Mesenteric fat pad (tissue), 1 donor: ENCODE results near the gene NSD1. TPM values are rescaled to one million over a fixed set of nuclear protein-coding genes. Genes with fewer than 3 reads are reported as not detected.
"Not testable (repeated sequence)": the region's sequence is repeated elsewhere in the genome, so short reads cannot be mapped to it uniquely, and the experiment has no call there.

Experiments used
- DNase-seq: peaks from one replicate; pipeline ENCODE4 v3.0.0-alpha.2; 2020; ENCODE audit warnings: low spot score
- total RNA-seq: library from RNA; stranded (reverse); fragmentation: NEBNext Ultra II Directional; extraction: Animal tissue kit (Norgen Biotek cat#: 25700); gene quantifications from one replicate; pipeline ENCODE4 v1.2.1, GENCODE V29; 2021
- donor health status: DM: yes; HTN: yes; CAD: no.

The NSD1 gene
- total RNA-seq, 1 donor from 2014 or later, result 74.6 TPM

DNA sequence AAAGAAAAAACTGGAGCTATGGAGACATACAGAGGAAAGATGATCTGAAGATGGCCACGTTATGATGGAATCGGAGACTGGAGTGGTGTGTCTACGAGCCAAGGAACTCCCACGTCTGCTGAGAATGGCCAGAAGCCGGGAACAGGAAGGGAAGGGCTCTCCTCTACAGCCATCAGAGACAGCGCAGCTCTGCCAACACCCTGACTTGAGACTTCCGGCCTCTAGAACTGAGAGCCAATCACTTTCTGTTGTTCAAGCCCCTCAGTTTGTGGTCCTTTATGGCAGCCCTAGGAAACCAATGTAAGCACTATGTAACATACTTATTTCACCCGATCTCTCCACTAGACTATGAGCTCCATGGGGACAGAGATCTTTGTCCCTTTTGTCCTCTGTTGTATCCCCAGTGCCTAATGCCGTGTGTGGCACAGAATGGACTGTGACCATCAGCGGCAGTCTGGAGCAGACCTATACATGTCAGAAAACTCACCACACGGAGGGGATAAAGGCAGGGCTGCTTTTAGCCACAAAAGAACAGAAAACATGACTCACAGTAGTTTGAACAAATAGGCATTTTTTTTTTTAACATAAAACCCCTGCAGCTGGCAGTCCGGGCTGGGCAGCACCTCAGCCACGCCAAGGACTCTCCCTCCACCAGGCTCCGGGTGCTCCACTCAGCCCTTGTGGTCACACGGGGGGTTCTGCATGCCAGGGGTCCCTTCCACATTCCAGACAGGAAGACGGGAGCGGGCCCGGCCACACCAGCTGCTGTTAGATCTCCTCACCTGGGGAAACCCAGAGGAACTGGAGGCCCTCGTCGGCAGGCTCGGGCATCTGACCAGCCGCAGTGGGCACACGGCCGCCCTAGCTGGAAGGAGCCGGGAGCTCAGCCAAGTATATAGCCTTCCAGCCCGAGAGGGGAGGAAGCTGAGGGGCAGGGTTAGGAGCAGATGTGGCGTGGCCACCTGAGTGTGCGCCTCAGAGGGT is 194.3 kb downstream of the NSD1 start:
- no peak for DNase-seq

DNA sequence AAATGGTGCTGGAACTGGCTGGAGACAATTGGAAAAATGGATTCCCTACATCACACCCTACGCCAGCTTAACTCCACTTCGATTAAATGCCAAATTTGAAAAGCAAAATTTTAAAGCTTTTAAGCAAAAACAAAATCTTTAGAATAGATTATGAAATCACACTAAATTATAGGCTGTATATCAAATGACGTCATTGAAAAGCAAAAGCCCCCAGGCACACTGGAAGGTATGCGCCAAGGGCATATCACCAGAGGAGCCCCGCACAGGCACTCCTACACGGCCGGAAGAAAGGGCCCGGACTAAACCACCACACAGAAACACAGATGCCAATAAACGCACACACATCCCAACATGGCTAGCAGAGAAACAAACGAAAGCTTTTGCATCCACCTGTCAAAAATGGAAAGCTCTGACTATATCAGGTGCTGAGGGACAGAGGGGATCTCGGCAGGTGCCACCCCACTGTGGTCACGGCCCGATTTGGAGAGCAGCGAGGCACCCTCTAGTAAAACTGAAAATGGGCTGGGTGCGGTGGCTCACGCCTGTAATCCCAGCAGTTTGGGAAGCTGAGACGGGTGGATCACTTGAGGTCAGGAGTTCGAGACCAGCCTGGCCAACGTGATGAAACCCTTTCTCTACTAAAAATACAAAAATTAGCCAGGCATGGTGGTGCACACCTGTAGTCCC is 195.1 kb downstream of the NSD1 start:
- no peak for DNase-seq

DNA sequence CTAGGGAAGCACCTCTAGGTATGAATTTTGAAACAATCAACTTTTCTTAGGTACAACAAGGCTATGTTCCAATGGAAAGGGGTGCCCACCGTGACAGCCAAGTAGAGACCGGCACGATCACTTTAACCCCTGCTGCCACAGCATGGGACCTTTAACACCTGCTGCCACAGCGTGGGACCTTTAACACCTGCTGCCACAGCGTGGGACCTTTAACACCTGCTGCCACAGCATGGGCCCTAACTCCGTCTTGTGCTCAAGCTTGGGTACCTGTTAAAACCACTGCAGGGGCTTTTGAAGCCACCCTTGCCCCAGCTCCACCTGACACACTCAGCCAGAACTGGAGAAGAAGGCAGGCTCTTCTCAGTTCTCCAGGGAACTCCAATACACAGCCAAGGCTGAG is 196.3 kb downstream of the NSD1 start:
- DNase-seq, result no peak

DNA sequence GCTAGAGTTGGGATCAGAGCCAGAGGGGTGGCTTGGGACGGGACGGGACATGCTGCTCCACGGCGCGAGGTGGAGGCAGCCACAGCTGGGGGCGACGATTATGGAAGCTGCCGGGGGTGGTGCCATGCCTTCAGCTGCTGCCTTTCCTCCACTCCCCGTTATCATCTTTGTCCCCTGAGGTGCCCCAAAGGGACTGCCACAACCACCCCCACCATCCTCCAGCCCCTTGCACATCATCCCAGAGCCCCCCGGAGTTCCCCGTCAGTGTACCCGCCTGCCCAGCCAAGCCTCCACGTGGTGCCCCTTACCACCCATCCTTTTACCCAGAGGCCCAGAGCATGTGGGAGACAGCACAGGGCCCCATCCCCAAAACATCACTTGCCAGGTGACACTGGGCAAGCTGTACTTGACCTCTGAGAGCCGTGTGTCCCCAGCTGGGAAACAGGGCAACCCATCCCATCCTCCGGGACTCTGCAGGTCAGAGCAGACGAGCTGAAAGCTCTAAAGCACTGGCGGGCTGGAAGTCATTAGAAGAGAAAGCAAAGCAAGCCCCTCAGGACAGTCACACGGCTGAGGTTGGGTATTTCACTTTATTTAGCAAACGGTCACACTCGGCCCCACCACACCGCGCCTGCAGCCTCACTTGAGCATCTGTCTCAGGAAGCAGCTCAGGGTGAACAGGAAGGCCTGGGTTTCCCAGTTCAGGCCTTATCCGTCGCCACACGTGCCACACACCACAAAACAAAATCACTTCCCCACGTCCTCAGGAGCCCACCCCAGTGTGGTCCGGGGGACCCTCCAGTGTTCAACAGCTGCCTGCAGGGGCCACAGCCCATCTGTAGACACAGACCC is 197.6 kb downstream of the NSD1 start:
- DNase-seq, result no peak

DNA sequence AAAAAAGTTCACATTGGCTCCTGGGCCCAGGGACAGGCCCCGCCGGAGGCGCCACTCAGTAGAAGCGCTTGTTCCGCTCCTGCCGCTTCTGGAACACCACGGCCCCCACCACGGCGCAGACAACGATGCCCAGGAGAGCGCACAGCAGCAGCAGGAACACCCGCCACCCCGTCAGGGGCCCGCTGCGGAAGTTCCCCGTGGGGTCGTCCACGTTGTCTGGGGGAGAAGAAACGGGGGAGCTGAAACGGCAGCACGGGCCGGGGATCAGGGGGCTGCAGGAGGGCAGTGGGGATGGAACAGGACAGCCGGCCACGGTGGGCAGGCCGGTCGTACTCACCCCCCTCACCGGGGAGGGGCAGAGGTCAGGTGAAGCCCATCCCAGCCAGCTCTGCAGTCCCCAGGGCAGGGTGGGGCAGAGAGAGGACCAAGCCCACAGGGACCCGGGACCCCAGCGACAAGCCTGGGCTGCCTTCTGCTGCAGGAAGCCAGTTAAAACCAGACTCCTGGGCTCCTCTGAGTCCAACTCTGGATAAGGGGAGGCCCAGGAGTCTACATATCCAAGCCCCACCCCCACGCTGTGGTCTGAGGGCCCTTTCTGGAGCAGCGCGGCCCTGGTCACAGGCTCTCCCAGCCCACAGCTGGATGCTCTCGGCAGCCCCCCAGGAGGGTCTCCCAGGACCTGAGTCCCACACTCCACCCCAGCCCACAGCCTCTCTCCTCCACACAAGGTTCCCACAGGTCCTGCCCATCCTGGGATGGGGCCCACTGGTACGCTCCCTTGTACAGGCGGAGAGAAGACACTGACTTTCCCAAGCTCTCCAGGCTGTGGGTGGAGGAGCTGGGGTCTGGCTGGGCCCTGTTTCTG is 198.7 kb downstream of the NSD1 start:
- no peak for DNase-seq

DNA sequence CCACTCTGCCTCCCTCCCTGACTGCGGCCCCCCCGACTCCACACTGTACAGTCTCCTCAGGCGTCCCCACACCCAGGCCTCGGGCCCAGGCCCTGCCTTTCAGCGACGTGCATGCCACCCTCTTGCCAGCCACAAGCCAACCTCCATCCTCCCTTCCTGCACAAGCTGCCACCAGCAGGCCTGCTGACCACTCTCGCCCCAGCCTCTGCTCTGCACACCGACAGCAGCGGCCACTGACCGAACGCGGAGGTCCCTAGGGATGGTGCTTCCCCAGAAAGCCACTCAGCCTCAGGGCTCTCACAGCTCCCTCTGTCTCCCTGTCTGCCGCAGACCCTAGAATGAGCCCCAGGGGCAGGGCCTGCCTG is 199.3 kb downstream of the NSD1 start:
- DNase-seq, result no peak

DNA sequence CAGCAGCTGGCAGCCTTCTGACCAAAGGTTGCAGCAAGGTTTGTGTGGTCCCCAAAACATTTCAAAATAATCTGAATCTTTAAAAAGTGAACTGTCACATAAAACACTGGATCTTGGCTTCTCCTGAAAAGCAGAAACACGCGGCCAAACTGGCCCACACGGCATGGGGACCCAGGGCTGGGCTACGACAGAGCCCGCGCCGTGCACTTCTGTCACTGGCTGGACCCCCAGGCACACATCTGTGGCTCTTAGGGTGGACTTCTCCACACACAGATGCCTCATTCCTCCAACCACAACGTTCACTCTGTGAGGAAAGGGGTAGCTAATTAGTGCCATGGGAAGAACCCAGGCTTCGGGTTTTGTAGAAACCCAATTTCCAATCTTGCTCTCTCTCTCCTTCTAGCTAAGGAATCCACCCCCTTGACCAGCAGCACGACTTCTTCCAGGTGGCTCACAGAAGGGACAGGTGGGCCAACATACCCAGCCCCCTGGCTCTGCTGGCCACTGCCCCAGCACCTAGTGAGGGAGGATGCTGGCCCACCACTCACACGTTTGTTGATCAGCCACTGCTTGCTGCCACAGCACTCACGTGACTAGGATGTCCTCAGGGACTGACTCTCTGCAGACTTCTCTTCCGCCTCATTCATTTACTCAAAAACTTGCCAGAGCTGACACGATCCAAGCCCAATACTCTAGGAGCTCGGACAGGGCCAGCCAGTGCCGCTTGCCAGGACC is 200.0 kb downstream of the NSD1 start:
- no peak for DNase-seq

DNA sequence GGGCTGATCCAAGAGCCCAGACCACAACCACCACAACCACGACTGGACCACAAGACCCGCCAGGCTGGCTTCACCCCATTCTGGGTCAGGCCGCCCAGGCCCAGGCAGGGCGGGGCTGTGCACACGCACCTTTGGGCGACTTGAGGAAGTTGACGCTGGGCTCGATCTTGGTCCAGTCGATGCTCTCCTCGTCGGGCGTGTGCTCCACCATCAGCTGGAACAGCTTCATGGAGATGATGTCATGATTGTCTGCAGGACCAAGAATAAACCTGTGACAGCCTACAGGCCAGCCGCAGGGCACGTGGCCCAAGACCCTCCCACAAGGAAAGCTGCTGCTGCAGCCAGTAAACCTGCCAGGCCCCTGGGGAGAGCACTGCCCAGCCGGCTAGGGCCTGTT is 200.6 kb downstream of the NSD1 start:
- DNase-seq, result no peak

DNA sequence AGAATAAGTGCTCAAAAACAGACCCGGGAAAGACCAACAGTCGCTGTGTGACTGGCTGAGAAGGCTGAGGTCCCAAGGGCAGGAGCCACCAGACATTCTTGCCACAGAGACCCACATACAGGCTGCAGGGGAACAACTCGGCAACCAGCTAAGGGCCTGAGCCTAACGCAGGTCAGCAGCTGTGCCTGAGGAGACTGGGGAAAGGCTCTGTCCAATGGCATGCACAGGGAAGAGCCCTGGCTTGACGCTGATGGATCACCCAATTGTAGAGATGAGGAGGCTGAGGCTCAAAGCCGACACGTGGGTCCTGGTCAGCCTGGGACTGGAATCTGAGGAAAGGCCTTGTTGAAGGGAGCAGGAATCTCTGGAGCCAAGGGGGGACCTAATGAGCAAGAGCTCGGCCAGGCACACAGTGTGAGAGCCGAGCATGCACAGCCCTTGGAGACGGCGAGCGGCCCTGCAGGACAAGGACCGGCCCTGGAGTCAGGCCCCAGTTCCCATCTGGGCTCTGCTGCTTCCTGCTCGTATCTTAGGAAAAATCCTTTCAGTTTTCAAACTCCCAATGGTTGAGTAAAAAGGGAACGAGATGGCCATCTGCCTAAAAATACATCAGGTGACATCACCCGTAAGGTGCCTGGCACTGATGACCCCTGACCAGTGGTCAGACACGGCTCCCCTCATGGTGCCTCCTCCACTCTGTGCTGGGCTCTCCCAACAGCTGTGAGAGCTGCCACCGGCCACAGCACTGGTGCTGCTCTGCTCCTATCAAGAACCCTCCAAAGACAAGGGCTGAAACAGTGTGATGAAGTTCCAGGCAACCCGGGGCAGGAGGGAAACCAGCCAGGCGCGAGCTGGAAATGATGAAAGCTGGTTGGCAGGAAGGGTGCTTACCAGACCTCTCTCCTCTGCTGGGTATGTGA is 201.5 kb downstream of the NSD1 start:
- DNase-seq, result no peak

DNA sequence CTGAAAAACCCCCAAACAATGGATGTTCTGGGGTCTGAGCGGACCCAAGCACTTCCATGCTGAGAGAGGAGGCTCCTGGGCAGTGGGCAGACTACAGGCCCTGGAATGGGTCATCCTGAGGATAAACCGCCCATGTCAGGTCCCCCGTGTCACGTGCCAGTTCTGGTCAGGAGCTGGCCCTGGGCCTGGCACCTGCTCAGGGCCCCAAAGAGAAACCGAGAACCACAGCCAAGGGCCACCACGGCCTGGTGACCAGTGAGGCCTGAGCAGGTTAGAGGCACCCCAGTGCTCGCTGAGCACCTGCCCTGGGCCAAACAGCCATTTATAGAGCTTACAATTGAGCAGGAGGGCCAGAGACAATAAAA is 202.1 kb downstream of the NSD1 start:
- no peak for DNase-seq

DNA sequence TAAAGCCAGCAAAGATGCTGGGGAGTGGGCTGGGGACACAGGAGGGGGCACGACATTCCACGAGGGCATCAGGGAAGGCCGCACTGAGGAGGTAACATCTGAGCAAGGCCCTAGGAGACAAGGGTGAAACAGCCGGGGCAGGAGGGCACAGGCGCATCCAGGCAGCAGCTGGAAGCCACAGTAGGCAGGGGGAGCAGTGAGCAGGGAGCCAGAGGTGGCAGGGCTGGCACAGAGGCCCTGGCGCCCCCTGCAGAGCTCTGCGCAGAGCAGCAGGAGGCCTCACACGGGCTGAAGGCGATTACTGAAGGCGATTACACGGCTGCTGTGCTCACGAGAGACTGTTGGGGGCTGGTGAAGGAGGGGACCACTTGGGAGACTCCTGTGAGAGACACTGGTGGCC is 202.5 kb downstream of the NSD1 start:
- no peak for DNase-seq

DNA sequence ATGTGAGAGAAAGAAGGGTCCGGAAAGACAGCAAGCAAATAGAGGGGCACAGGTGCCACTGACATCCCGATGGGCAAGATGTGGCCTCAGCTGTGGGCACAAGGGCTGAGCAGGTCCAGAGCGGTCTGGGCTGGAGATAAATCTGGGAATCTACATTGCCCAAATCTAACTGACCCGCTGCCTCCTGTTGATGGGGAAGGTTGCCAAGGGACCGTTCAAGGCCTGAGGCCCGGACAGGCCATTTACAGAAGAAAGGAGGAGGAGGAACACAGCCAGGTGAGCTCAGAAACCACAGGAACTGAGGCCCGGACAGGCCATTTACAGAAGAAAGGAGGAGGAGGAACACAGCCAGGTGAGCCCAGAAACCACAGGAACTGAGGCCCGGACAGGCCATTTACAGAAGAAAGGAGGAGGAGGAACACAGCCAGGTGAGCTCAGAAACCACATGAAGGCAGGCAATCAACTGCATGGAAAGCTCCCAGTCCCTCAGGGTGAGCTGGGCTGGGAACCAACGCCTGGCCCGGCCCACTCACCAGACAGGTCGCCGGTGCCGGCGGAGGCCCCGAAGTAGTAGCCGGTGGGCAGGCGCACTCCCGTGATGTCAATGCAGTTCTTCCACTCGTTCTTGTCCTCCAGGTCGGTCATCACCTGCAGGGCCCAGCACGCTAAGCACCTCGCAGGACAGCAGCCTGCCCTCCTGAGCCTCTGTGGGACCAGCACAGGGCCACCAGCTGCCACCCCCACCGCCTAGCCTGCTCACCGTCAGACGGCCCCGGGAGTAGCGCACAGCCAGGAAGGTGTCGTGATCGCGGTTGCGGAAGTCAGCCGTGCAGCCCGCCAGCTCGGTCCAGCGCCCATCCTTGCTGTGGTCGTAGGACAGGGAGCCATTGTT is 203.3 kb downstream of the NSD1 start:
- no peak for DNase-seq

DNA sequence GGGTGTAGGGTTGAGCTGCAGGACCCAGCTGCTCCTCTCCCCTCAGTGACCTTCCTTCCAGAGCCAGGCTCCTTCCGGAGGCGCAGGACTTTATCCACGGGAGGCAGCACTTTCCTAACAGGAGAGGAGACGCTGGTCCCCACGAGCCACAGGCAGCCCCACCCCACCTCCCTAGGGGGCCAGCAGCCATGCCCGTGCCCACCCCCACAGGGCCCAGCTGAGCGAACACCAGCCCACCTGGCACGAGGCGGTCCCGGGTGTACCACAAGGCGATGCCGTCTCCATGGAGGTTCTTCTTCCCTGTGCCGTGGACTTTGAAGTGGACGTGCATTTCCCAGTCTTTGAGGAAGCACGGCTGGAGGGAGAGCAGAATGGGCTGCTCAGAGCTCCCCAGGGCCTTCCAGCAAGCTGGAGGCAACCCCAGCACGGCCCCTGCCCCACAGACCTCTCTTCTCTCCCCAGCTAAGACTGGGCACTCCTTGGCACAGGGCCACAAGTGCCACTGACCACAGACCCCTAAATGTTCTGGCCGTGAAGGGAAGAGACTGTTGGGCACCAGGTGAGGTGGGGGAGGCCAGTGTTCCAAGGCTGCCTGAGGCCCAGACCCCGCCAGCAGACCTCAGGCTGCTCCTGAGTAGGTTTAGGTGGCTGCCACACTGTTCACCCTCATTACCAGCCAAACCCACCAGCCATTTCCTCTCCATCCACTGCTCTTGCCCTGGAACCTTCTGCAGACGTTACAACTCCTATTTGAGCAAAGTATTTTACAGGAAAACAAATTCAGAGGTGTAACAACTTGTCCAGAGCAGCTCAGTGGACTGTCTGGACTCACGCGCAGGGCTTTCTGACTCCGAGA is 204.9 kb downstream of the NSD1 start:
- DNase-seq, result no peak

DNA sequence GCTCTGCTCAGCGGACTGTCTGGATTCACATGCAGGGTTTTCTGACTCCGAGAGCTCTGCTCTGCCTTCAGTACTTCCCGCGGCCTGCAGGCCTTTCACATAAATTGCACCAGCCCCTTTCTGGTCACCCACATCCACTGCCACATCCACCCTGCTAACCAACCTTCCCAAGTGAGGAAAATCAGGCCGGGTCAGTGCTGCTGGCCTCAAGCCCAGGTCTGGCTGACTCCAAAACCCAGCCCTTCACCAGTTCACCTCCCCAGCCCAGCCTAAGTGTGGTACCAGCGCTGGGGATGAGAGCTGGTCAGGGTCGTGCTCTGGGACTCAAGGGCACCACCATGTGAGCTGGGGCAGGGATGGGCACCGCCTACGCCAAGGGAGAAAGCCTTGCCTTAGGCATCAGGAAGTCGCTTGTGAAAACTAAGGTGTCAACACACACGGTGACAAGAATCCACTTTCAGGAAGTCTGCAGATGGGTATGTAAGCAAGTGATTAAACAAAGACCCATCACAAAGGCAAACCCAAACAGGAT is 205.6 kb downstream of the NSD1 start:
- DNase-seq, result no peak

DNA sequence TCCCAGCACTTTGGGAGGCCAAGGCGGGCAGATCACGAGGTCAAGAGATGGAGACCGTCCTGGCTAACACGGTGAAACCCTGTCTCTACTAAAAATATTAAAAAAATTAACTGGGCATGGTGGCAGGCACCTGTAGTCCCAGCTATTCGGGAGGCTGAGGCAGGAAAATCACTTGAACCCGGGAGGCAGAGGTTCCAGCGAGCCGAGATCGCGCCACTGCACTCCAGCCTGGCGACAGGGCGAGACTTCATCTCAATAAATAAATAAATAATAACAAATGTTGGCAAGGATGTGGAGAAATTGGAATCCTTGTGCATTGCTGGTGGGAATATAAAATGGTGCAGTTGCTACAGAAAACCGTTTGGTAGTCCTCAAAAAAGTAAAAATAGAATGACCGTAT is 209.4 kb downstream of the NSD1 start:
- not testable (repeated sequence) for DNase-seq

DNA sequence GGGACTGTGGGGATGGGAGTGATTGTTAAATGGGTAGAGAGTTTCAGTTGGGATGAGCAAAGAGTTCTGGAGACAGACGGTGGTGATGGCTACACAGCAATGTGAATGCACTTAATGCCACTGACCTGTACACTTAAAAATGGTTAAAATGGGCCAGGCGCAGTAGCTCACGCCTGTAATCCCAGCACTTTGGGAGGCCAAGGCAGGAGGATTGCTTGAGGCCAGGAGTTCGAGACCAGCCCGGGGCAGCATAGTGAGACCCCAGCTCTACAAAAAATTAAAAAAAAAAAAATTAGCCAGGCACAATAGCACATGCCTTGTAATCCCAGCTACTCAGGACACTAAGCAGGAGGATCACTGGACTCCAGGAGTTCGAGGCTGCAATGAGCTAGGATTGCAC is 210.2 kb downstream of the NSD1 start:
- no peak for DNase-seq

DNA sequence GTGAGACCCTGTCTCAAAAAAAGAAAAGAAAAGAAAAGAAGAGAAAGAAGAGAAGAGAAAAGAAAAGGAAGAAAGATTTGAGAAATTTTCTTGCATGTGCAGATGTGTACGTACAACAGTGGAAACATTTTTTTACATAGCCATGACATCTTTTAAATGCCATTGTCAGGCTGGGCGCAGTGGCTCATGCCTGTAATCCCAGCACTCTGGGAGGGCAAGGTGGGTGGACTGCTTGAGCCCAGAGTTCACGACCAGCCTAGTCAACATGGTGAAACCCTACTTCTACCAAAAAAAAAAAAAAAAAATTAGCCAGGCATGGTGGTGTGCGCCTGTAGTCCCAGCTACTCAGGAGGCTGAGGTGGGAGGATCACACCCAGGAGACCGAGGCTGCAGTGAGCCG is 211.3 kb downstream of the NSD1 start:
- DNase-seq, result no peak
